ENCODE data around the gene MEIS2.

Gene MEIS2

GRCh38 chr15:37044915-37045648 lies 55.3 kb downstream of the MEIS2 start:
- 38 to 40% methylated on average over 4 to 5 of the region's 5 CpGs for WGBS, 2 experiments
- H3K36me3 ChIP-seq (ENCODE audit: control insufficient read depth, insufficient read depth, low read length) = peaks cover 9% of the 10 kb centered on the region
- no peaks in the 10 kb centered on the region for H3K27me3 ChIP-seq (ENCODE audit: control insufficient read depth, insufficient read depth, low read length, poor library complexity, severe bottlenecking)
- no peaks in the 10 kb centered on the region for H3K9me3 ChIP-seq (ENCODE audit: control insufficient read depth, low read length)
- H3K4me3 ChIP-seq (ENCODE audit: insufficient read depth, low read depth, low read length) = no peak overlapping the region
- peaks cover 26% of the 10 kb centered on the region for H3K4me1 ChIP-seq (ENCODE audit: control insufficient read depth, insufficient read depth, low read length)
- H3K27ac ChIP-seq (ENCODE audit: insufficient read depth, low read depth, low read length, poor library complexity, severe bottlenecking) = peak overlapping the region; percentile 90

GRCh38 chr15:37041836-37042235 lies 58.5 kb downstream of the MEIS2 start:
- 90 to 98% methylated on average over 4 of the region's 4 CpGs for WGBS, 2 experiments
- no peaks in the 10 kb centered on the region for H3K9me3 ChIP-seq (ENCODE audit: control insufficient read depth, low read length)
- no peak overlapping the region for H3K4me3 ChIP-seq (ENCODE audit: insufficient read depth, low read depth, low read length)
- no peak overlapping the region for H3K27ac ChIP-seq (ENCODE audit: insufficient read depth, low read depth, low read length, poor library complexity, severe bottlenecking)
- H3K36me3 ChIP-seq (ENCODE audit: control insufficient read depth, insufficient read depth, low read length) = peaks cover 9% of the 10 kb centered on the region
- peaks cover 33% of the 10 kb centered on the region for H3K4me1 ChIP-seq (ENCODE audit: control insufficient read depth, insufficient read depth, low read length)
- no peaks in the 10 kb centered on the region for H3K27me3 ChIP-seq (ENCODE audit: control insufficient read depth, insufficient read depth, low read length, poor library complexity, severe bottlenecking)

GRCh38 chr15:37041042-37041441 lies 59.3 kb downstream of the MEIS2 start:
- 90 to 97% methylated on average over 1 of the region's 1 CpG for WGBS, 2 experiments

GRCh38 chr15:37040072-37040742 lies 60.1 kb downstream of the MEIS2 start:
- WGBS, 2 experiments = 95% methylated on average over 4 of the region's 4 CpGs
- Histone ChIP-seq H3K36me3 (ENCODE audit: control insufficient read depth, insufficient read depth, low read length) (peaks cover 9% of the 10 kb centered on the region), H3K27me3 (ENCODE audit: control insufficient read depth, insufficient read depth, low read length, poor library complexity, severe bottlenecking) (no peaks in the 10 kb centered on the region), H3K9me3 (ENCODE audit: control insufficient read depth, low read length) (no peaks in the 10 kb centered on the region), H3K4me3 (ENCODE audit: insufficient read depth, low read depth, low read length) (no peak overlapping the region), H3K4me1 (ENCODE audit: control insufficient read depth, insufficient read depth, low read length) (peaks cover 29% of the 10 kb centered on the region), H3K27ac (ENCODE audit: insufficient read depth, low read depth, low read length, poor library complexity, severe bottlenecking) (no peak overlapping the region)

More at GRCh38 chr15:37041042-37041441, 59.3 kb downstream of the MEIS2 start:
- Histone ChIP-seq H3K36me3 (ENCODE audit: control insufficient read depth, insufficient read depth, low read length) (peaks cover 9% of the 10 kb centered on the region), H3K27ac (ENCODE audit: insufficient read depth, low read depth, low read length, poor library complexity, severe bottlenecking) (no peak overlapping the region), H3K4me3 (ENCODE audit: insufficient read depth, low read depth, low read length) (no peak overlapping the region), H3K9me3 (ENCODE audit: control insufficient read depth, low read length) (no peaks in the 10 kb centered on the region), H3K27me3 (ENCODE audit: control insufficient read depth, insufficient read depth, low read length, poor library complexity, severe bottlenecking) (no peaks in the 10 kb centered on the region), H3K4me1 (ENCODE audit: control insufficient read depth, insufficient read depth, low read length) (peaks cover 29% of the 10 kb centered on the region)

- 94 to 95% methylated on average over 7 of the region's 7 CpGs for WGBS, 2 experiments
- Histone ChIP-seq H3K27me3 (ENCODE audit: control insufficient read depth, insufficient read depth, low read length, poor library complexity, severe bottlenecking) (no peaks in the 10 kb centered on the region), H3K9me3 (ENCODE audit: control insufficient read depth, low read length) (no peaks in the 10 kb centered on the region), H3K27ac (ENCODE audit: insufficient read depth, low read depth, low read length, poor library complexity, severe bottlenecking) (no peak overlapping the region), H3K4me1 (ENCODE audit: control insufficient read depth, insufficient read depth, low read length) (peaks cover 38% of the 10 kb centered on the region), H3K36me3 (ENCODE audit: control insufficient read depth, insufficient read depth, low read length) (peaks cover 9% of the 10 kb centered on the region), H3K4me3 (ENCODE audit: insufficient read depth, low read depth, low read length) (no peak overlapping the region)
Observed at GRCh38 chr15:37038716-37039106, 61.6 kb downstream of the MEIS2 start.

- H3K4me3 ChIP-seq (ENCODE audit: insufficient read depth, low read depth, low read length) = no peak overlapping the region
- peaks cover 9% of the 10 kb centered on the region for H3K36me3 ChIP-seq (ENCODE audit: control insufficient read depth, insufficient read depth, low read length)
- no peaks in the 10 kb centered on the region for H3K9me3 ChIP-seq (ENCODE audit: control insufficient read depth, low read length)
- WGBS, 2 experiments = 86 to 90% methylated on average over 7 of the region's 7 CpGs
- no peaks in the 10 kb centered on the region for H3K27me3 ChIP-seq (ENCODE audit: control insufficient read depth, insufficient read depth, low read length, poor library complexity, severe bottlenecking)
- no peak overlapping the region for H3K27ac ChIP-seq (ENCODE audit: insufficient read depth, low read depth, low read length, poor library complexity, severe bottlenecking)
- peaks cover 45% of the 10 kb centered on the region for H3K4me1 ChIP-seq (ENCODE audit: control insufficient read depth, insufficient read depth, low read length)
Observed at GRCh38 chr15:37037850-37038715, 62.3 kb downstream of the MEIS2 start.

- Histone ChIP-seq H3K4me1 (ENCODE audit: control insufficient read depth, insufficient read depth, low read length) (peaks cover 47% of the 10 kb centered on the region), H3K36me3 (ENCODE audit: control insufficient read depth, insufficient read depth, low read length) (peaks cover 8% of the 10 kb centered on the region), H3K27me3 (ENCODE audit: control insufficient read depth, insufficient read depth, low read length, poor library complexity, severe bottlenecking) (no peaks in the 10 kb centered on the region), H3K27ac (ENCODE audit: insufficient read depth, low read depth, low read length, poor library complexity, severe bottlenecking) (no peak overlapping the region), H3K9me3 (ENCODE audit: control insufficient read depth, low read length) (no peaks in the 10 kb centered on the region), H3K4me3 (ENCODE audit: insufficient read depth, low read depth, low read length) (no peak overlapping the region)
- WGBS, 2 experiments = 95 to 96% methylated on average over 7 of the region's 7 CpGs
Observed at GRCh38 chr15:37037071-37037655, 63.2 kb downstream of the MEIS2 start.

- H3K4me3 ChIP-seq (ENCODE audit: insufficient read depth, low read depth, low read length) = no peak overlapping the region
- WGBS, 2 experiments = 86 to 87% methylated on average over 9 of the region's 10 CpGs
Observed at GRCh38 chr15:37034835-37035748, 65.3 kb downstream of the MEIS2 start.

GRCh38 chr15:37034392-37034791 lies 66.0 kb downstream of the MEIS2 start:
- 91 to 92% methylated on average over 7 of the region's 7 CpGs for WGBS, 2 experiments
- no peaks in the 10 kb centered on the region for H3K27me3 ChIP-seq (ENCODE audit: control insufficient read depth, insufficient read depth, low read length, poor library complexity, severe bottlenecking)
- no peak overlapping the region for H3K4me3 ChIP-seq (ENCODE audit: insufficient read depth, low read depth, low read length)
- no peaks in the 10 kb centered on the region for H3K36me3 ChIP-seq (ENCODE audit: control insufficient read depth, insufficient read depth, low read length)
- H3K4me1 ChIP-seq (ENCODE audit: control insufficient read depth, insufficient read depth, low read length) = peaks cover 47% of the 10 kb centered on the region
- H3K9me3 ChIP-seq (ENCODE audit: control insufficient read depth, low read length) = no peaks in the 10 kb centered on the region
- peak overlapping the region; percentile 6 for H3K27ac ChIP-seq (ENCODE audit: insufficient read depth, low read depth, low read length, poor library complexity, severe bottlenecking)

More at GRCh38 chr15:37034835-37035748, 65.3 kb downstream of the MEIS2 start:
- H3K9me3 ChIP-seq (ENCODE audit: control insufficient read depth, low read length) = no peaks in the 10 kb centered on the region
- H3K4me1 ChIP-seq (ENCODE audit: control insufficient read depth, insufficient read depth, low read length) = peaks cover 47% of the 10 kb centered on the region
- H3K27ac ChIP-seq (ENCODE audit: insufficient read depth, low read depth, low read length, poor library complexity, severe bottlenecking) = no peak overlapping the region
- no peaks in the 10 kb centered on the region for H3K36me3 ChIP-seq (ENCODE audit: control insufficient read depth, insufficient read depth, low read length)
- no peaks in the 10 kb centered on the region for H3K27me3 ChIP-seq (ENCODE audit: control insufficient read depth, insufficient read depth, low read length, poor library complexity, severe bottlenecking)

Measured in ectodermal cell (in vitro differentiated cells).